Right lung (tissue), 5 donors: ENCODE results near the gene TMEM120B. TPM values are rescaled to one million over a fixed set of nuclear protein-coding genes. Genes with fewer than 3 reads are reported as not detected.

Experiments used
- DNase-seq, 2 donors: peaks; one replicate each; pipeline ENCODE4 v3.0.0-alpha.2; 2013
- polyA plus RNA-seq, 5 donors: library from polyadenylated mRNA; unstranded; fragments of 120-200 nt; gene quantifications; one replicate each; pipeline versions ENCODE4 v1.2.1 to v1.2.3, GENCODE V29; 2013; ENCODE audit warnings: inconsistent platforms in 1 of 5, low replicate concordance in 1 of 5; ENCODE audit not compliant: insufficient read length in 5 of 5, insufficient read depth in 1 of 5

TMEM120B gene
- polyA plus RNA-seq, 5 donors: 6.8 to 13.5 (median 11.3) TPM

DNA sequence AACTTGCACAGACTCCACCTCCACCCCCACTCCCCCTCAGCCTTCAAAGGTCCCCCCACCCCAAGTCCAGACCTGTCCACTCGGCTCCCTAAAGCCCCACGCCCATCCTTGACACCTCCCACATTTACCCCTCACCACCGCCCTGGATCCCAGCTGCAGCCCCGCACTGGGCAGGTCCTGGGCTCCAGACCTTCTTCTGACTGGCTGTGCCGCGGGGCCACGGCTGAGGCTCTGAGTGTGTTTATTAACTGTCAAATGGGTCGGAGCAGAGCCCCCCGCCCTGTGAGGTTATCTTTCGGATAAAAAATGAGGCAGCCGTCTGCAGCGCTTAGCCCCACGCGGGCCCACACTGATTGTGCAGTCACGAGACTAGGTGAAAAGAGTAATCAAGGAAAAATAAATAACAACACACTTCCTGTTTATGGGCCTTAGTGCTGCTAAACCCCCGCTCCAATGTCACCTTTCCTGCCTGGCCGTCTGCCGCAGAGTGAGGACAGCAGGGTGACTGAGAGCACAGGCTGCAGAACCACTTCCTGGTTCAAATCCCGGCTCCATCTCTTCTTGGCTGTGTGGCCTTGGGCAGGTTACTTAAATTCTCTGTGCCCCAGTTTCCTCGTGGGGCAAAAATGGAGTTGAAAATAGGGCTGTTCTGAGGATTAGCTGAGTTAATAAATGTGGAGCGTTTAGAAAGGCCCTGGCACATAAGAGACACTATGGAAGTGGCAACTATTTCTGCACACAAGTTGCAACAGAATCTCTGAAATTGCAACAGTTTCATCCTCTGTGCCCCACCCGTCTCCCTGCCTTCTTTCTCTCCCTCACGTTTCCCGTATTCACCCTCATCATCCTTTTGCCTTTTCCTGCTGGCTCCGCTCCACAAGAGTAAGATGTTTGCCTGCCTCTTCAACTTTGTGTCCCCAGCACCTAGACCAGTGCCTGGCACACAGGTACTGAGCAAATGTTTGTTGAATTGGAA lies 100.7 kb downstream of the TMEM120B start:
- no peak for DNase-seq

DNA sequence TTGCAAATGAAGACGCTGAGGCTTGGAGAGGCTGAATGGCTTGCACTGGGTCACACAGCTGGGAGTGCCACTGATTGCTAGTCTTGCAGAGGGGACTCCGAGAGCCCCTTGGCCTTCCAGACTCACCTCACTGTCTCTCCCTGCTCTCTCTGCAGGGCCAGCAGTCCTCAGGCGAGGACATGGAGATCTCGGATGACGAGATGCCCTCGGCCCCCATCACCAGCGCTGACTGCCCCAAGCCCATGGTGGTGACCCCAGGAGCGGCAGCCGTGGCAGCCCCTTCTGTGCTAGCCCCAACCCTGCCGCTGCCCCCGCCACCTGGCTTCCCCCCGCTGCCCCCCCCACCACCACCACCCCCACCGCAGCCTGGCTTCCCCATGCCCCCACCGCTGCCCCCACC lies 101.4 kb downstream of the TMEM120B start:
- no peak for DNase-seq

DNA sequence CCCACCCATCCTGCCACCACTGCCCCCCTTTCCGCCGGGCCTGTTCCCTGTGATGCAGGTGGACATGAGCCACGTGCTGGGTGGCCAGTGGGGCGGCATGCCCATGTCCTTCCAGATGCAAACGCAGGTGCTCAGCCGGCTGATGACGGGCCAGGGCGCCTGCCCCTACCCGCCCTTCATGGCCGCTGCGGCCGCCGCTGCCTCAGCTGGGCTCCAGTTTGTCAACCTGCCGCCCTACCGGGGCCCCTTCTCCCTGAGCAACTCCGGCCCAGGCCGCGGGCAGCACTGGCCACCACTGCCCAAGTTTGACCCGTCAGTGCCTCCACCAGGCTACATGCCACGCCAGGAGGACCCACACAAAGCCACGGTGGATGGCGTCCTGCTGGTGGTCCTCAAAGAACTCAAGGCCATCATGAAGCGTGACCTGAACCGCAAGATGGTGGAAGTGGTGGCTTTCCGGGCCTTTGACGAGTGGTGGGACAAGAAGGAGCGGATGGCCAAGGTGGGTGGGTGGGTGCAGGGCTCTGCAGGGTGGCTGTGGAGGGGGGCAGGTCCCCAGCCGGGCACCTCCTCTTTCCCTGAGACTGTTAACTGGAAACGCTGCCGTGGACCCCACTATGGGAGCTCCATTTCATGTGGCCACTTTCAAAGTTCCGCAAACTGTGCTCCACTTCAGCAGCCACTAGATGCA lies 102.0 kb downstream of the TMEM120B start:
- no peak for DNase-seq

DNA sequence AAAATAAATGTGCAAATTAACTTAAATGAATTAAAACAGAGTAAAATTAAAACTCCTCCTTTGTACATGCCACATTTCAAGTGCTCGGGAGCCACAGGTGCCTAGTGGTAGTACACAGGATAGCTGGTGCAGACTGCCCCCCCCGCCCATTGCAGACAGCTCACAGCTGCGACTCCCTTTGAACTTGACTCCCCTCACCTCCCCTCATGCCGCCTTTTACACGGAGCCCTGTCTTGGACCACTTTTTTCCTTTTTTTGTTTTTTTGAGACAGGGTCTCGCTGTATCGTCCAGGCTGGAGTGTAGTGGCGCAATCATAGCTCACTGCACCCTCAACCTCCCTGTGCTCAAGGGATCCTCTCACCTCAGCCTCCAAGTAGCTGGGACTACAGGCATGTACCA lies 102.7 kb downstream of the TMEM120B start:
- DNase-seq: no peak

DNA sequence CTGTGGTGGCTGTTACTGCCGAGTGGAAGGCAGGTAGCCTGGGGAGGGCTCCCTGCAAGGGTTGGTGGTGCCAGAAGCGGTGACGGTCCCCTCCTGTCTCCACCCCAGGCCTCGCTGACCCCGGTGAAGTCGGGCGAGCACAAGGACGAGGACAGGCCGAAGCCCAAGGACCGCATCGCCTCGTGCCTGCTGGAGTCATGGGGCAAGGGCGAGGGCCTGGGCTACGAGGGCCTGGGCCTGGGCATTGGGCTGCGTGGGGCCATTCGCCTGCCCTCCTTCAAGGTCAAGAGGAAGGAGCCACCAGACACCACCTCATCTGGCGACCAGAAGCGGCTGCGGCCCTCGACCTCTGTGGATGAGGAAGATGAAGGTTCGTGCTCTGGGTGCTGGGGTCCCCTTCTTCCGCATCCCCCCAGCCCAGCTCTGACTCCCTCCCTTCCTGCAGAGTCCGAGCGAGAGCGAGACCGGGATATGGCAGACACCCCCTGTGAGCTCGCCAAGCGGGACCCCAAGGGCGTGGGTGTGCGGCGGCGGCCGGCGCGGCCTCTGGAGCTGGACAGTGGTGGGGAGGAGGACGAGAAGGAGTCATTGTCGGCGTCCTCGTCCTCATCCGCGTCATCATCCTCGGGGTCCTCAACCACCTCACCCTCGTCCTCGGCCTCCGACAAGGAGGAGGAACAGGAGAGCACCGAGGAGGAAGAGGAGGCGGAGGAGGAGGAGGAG lies 104.5 kb downstream of the TMEM120B start:
- no peak for DNase-seq

DNA sequence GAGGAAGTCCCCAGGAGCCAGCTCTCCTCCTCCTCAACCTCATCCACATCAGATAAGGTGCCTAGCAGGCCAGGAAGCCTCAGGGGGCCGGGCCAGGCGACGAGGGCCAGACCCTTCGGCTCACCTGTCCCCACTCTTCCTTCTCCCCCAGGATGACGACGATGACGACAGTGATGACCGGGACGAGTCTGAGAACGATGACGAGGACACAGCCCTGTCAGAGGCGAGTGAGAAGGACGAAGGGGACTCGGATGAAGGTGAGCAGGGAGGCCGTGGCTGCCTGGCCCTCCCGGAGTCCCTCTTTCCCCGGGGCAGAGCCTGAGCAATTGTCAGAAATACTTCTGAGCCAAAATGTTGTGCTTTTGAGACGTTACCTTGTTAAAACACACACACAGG lies 105.1 kb downstream of the TMEM120B start:
- DNase-seq: no peak

DNA sequence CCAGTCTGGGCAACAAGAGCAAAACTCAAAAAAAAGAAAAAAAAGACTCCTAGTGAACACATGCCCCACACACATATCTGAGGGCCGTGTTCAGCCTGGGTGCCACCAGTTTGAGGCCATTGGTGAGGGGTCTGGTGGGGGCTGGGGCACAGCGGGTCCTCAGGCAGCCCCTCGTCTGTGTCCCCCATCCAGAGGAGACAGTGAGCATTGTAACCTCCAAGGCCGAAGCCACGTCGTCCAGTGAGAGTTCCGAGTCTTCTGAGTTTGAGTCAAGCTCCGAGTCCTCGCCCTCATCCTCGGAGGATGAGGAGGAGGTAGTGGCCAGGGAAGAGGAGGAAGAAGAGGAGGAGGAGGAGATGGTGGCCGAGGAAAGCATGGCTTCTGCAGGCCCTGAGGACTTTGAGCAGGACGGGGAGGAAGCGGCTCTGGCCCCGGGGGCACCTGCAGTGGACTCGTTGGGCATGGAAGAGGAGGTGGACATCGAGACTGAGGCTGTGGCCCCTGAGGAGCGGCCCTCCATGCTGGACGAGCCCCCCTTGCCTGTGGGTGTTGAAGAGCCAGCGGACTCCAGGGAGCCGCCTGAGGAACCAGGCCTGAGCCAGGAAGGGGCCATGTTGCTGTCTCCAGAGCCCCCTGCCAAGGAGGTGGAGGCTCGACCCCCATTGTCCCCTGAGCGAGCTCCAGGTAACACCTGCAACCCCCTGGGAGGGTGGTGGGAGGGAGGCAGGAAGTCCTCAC lies 106.8 kb downstream of the TMEM120B start:
- no peak for DNase-seq

DNA sequence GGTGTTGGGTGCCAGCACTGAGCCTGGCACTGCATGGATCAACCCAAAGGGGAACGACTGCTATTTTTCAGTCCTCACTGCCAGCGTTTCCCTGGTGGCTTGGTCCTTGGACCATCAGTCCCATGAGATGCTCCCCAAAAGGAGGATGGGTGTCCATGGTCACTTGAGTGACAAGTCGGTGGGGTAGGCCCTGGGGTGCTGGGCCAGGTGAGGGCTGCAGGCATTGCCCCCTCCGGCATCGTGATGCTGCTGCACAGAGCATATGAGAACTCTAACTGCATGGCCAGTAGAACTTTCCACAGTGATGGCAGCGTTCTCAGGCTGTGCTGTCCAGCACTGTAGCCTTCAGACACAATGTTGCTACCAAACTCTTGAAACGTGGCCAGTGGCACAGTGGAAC lies 107.5 kb downstream of the TMEM120B start:
- no peak for DNase-seq

DNA sequence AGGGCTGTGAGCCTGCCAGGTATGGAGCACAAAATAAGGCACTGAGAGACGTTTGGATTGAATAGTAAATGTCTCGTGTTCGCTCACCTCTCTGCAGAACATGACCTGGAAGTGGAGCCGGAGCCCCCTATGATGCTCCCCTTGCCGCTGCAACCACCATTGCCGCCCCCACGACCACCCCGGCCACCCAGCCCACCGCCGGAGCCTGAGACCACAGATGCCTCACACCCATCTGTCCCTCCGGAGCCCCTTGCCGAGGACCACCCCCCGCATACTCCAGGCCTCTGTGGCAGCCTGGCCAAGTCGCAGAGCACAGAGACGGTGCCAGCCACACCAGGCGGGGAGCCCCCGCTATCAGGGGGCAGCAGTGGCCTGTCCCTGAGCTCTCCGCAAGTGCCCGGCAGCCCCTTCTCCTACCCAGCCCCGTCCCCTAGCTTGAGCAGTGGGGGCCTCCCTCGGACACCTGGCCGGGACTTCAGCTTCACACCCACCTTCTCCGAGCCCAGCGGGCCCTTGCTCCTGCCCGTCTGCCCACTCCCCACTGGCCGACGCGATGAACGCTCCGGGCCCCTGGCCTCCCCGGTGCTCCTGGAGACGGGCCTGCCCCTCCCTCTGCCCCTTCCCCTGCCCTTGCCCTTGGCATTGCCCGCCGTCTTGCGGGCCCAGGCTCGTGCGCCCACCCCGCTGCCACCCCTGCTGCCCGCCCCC lies 110.0 kb downstream of the TMEM120B start:
- no peak for DNase-seq

DNA sequence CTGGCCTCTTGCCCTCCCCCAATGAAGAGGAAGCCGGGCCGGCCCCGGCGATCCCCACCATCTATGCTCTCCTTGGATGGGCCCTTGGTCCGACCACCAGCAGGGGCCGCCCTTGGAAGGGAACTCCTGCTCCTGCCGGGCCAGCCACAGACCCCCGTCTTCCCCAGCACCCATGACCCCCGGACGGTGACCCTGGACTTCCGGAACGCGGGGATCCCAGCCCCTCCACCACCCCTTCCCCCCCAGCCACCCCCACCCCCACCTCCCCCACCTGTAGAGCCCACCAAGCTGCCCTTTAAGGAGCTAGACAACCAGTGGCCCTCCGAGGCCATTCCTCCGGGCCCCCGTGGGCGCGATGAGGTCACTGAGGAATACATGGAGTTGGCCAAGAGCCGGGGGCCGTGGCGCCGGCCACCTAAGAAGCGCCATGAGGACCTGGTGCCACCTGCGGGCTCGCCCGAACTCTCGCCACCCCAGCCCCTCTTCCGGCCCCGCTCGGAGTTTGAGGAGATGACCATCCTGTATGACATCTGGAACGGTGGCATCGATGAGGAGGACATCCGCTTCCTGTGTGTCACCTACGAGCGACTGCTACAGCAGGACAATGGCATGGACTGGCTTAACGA lies 110.7 kb downstream of the TMEM120B start:
- no peak for DNase-seq

DNA sequence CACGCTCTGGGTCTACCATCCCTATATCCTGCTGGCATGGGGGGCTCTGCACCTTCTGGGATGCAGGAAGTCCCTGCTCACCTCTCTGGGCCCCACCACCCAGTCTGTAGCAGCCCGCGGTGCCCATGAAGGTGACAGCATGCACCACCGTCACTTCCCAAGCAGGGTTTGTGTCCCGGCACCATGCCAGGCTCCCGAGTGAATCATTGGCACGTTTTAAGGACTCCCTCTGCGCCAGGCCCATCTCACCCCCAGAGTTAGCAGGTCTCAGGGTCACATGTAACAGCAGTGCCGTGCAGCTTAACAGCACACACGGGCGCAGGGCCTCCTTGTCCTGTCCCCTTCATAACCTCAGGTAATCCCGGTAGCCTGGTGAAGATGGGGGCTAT lies 111.2 kb downstream of the TMEM120B start:
- DNase-seq: no peak

DNA sequence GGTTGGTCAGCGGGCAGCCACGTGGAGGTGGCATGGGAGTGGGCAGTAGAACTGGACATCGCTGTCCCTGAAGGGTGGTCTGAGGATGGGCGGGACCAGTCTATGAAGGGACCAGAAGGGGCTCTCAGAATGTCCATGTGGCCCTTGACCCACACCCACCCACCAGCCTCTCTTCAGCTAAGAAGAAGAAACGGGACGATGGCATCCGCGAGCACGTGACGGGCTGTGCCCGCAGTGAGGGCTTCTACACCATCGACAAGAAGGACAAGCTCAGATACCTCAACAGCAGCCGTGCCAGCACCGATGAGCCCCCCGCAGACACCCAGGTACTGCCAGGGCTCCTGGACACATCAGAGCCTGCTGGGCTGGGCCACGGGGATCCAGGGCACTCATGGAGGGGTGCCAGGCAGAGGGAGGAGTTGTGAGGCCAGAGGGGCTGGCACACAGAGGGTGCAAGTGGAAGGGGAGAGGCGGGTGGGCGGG lies 112.5 kb downstream of the TMEM120B start:
- no peak for DNase-seq

DNA sequence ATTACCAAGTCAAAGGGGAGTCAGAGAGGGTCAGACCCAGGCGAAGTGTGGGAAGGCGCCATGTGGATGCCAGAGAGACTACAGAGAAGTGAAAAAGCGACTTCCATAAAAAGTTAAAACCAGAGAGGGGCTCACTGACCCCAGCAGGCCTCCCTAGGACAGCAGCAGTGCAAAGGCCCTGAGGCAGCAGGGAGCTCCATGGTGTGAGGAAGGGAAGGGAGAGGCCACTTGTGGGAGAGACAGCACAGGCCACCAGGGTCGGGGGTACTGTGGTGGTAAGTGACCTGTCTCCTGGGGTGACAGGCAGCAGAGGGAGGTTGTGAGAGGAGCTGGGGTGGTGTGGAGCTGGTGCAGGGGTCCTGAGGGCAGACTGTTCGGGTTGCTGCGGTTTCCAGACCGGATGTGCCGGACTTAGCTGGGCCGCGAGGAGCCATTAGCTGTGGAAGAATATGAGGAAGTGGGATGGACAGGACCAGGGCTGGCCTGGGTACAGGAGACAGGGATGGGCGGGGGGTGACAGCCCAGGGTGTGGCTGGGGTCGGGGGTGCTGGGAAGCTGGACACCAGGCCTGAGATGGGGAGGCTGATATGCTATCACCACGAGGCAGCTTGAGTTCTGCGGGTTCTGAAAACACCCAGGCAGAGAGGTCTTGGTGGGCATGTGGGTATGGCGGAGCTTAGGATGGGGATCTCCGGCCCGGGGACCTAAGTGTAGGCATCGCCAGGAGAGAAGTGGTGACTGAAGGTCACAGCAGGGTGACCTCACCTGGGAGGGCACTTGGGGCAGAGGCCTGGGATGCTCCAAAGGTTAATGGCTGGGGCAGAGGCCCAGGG lies 114.0 kb downstream of the TMEM120B start:
- DNase-seq: no peak

DNA sequence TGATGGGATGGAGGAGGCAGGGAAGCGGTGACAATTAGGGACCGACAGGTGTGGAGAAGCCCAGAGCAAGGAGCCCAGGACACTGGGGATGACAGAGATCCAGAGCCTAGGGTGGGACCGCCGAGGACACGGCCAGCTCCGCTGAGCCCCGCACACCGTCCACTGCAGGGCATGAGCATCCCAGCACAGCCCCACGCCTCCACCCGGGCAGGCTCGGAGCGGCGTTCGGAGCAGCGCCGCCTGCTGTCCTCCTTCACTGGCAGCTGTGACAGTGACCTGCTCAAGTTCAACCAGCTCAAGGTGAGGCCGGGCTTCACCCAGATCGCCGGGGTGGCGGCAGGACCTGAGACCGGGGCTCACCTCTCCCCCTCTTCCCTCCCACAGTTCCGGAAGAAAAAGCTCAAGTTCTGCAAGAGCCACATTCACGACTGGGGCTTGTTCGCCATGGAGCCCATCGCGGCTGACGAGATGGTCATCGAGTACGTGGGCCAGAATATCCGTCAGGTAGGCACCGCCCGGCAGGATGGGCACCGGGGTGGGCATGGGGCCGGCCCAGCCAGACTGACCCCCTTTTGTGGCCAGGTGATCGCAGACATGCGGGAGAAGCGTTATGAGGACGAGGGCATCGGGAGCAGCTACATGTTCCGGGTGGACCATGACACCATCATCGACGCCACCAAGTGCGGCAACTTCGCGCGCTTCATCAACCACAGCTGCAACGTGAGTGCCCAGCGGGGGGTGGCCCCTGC lies 115.0 kb downstream of the TMEM120B start:
- DNase-seq: no peak

DNA sequence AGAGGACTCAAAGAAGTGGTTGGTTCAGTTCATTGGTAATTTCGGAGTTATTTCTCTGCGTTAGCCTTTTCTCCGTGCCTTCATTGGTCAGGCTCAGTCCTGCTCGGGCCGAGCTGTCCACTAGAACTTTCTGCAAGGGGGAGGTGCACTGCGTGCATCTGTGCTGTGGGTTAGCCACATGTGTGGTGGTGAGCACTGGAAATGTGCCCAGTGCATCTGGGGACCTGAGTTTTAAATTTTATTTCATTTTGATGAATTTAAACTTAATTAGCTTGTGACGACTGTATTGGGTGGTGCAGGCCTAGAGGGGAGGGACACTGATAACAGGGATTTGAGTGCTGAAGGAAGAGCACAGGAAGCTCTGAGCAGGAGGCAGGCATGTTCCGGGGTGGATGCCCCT lies 115.8 kb downstream of the TMEM120B start:
- no peak for DNase-seq

DNA sequence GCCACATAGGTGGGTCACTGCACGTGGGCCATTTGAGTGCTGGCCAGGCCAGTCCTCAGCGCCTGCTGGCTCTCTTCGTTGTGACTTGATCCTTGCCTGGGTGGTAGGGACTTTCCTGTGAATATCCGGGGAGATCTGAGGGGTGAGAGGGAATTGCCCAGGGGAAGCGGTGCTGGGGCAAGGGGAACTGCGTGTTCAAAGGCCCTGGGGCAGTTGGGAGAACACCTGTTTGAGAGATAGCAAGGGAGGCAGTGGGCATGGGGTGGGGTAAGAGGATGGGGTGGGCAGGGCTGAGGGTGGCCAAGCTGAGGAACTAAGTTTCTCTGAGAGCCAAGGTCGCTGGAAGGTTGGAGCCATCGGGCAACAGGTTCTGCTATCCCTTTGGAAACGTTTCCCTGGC lies 116.3 kb downstream of the TMEM120B start:
- no peak for DNase-seq

DNA sequence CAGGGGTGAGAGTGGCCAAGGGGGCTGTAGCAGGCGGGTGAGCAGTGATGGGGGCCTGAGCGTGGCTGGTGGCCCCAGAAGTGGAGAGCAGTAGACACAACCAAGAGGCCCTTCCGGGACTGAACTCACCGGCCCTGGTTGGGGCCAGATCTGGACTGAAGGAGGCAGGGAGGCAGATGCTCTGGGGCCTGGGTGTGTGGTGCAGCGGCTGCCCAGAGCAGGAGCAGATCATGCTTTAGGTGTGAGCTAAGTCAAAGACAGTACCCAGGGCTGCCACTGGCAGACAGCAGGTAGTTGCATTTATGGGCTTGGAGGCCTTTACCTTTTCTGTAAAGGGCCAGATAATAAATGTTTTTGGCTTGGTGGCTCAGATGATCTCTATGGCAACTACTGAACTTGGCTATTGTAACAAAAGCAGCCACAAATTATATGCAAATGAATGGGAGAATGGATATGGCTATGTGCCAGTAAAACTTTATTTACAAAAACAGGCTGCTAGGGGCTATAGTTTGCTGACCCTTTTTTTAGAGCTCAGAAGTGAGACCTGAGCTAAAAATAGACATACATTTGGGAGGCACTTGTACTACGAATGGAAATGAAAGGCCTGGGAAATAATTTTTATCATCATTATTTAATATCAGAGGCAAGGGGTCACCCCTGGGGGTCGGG lies 116.8 kb downstream of the TMEM120B start:
- DNase-seq: no peak

DNA sequence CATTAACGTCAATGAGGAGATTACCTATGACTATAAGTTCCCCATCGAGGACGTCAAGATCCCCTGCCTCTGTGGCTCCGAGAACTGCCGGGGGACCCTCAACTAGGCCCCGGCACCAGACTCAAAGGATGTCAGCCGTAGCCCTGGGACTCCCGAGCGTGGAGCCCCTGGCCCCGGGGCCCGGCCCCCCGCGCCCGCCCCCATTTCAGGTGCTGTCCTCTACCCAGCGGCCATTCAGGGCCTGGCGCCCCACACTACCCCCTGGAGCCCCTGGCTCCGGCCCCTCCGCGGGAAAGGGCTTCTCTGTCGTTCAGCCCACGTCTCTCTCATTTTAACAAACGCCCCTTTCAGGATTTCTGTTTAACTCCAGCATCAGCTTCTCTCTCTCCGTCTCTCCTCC lies 117.6 kb downstream of the TMEM120B start:
- no peak for DNase-seq
